Activated CD4-positive, alpha-beta T cell treated with anti-CD3 and anti-CD28 coated beads, Interleukin-2, amount 50 U/mL, for 48 hours (primary cell): ENCODE results near the gene DUSP1.
"Not testable (repeated sequence)": the region's sequence is repeated elsewhere in the genome, so short reads cannot be mapped to it uniquely, and the experiment has no call there.

ENCODE experiments used
- DNase-seq, 2 experiments: peaks; one replicate each; pipeline ENCODE4 v3.0.0-alpha.2; 2020

DUSP1 gene

DNA sequence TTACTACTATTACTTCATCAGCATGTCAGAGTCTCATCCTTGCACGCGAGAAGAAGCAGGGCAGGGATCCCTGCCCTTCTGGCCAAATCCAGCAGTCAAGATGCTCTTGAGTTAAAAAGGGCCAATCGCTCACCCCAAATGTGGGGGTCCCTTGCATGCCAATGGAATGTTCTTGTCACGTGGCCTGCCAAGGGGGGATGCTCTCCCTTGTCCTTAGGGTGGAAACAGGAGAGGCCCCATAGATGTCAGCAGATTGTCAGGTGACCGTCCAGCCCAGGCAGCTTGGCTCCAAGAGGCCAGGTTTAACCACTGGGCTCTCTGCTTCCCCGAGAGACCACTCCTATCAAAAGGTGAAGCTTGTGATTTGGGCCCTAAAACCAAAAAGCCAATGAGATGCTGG lies 25.3 kb upstream of the DUSP1 start:
- DNase-seq, result no peak

DNA sequence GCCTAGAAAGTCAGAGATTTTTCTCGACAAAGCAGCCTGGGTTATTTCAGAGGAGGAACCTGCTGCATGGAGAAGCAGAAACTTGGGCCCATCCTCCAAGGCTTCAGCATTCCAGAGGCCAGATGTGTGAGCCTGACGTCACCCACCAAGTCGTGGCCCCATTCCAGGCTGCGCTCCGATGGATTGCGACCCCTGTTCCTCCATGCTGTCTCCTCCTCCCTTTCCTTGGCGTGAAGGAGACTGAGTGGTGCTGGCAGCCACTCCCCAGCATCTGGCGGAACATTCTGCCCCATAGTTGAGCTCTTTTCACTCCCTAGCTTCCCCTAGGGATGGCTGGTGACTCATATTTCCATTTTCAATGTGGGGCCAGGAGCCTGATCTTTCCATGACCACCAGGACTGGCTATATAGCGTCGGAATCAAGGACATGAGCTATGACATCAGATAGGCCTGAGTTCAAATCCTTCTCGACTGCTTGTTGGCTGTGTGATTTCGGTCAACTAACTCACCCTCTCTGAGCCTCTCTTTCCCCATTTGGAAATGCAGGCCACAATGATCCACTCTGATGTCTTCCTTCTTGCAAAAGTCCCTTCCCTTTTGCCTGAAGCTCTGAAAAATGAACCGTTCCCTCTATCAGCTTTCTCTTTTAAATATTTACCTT lies 24.5 kb upstream of the DUSP1 start:
- DNase-seq, result no peak

GRCh38 chr5:172793577-172794488 lies 22.8 kb upstream of the DUSP1 start:
- no peak for DNase-seq

DNA sequence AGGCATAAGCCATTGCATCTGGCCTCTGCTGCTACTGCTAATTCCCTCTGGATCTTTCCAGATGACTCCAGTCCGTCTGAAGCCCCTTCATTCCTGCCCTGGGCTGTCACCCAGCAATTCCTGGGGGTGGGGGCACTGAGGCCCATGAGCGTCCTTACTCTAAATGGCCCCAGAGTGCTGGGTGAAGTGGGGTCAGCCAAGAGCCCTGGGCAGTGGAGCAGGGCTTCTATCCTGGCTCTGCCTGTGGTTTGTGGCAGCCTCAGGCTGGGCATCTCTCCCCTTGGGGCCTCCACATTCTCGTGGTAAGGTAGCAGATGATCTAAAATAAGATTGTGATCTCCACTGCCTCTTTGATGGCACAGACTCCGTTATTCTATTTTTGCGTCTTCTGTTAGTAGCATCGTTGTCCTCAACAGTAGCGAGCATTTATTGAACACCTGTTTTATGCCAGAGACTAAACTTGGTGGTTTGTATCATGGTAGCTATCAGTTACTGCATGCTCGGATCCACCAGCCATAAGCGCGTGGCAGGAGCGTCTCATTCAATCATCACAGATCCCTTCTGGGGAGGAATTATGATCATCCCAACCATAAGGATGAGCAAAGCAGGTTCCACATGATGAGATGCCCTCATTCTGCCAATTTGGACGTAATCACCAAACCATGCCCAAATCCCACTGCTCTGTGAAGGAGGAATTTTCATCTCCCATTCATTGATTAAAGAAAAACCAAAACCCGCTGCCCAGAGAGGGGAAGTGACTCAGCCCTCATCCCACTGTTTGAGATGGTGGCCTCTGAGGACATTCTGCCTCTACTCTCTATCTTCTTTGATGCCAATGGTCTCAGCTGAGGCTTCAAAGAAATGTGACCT lies 21.9 kb upstream of the DUSP1 start:
- no peak for DNase-seq

DNA sequence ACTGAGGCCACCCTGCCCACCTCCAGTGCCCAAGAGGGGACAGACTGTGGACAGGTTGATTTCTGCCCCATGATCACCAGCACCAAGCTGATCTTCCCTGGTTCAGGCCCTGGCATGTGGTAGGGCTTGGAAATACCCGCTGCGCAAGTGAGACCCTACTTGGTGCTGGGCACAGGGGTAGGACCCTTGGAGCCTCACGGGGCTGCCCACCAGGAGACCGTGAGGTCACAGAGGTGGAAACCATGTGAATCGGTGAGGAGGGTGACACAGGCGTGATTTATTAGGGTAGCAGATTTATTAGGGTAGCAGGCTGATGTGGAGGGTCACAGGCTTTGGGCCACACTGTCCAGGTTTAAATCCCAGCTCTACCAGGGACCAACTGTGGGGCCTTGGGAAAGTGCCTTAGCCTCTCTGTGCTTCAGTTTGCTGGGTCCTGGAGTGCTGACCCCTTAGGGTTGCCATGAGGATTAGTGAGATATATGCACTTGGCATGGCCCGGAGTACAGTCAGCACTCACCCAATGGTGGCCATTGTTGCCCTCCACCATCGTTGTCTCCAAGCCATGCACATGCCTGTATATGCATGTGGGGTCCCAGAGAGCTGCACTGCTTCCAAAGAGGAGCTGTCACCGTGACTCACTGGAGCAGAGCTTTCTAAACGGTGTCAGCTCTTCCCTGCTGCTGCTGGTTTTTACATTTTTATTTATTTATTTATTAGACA lies 20.9 kb upstream of the DUSP1 start:
- DNase-seq, result no peak

GRCh38 chr5:172791286-172791685 lies 20.3 kb upstream of the DUSP1 start:
- DNase-seq, result no peak

GRCh38 chr5:172790496-172790889 lies 19.5 kb upstream of the DUSP1 start:
- DNase-seq, result no peak

DNA sequence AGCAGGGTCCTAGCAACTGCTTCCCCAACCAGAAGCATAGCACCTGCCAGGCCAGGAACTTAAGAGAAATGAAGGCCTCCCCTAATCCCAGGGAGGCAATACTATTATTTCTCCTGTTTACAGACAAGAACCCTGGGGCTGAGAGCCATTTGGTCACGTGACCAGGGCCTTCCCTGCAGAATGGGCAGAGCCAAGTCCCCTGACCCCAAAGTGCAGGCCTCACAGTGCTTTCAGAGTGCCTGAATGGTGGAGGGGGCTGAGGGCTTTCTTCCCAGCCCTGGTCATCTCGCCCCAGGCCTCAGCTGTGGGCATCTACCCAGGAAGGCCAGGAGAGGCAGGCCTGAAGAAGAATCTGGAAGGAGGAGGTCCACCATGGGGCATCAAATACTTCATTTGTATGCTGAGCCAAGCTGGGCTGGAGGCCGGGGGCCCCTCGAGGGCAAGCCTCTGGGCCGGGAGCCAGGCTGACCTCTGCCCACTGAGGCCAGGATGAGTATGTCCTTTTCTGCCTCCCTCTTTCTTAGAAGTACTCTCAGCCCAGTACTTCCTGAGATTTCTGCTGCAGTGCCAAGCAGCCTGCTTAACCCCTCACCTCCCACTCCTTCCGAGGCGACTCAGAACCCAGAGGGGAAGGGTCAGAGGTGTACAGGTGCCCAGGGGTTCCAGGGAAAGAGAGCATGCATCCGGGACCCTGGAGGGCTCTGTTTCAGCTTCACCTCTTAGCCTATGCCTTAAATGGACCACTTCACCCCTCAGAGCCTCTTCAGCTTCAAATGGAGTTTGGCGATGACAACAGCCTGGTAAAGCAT lies 18.9 kb upstream of the DUSP1 start:
- no peak for DNase-seq

GRCh38 chr5:172788771-172789686 lies 18.0 kb upstream of the DUSP1 start:
- DNase-seq, result no peak

GRCh38 chr5:172787538-172787937 lies 16.5 kb upstream of the DUSP1 start:
- DNase-seq, result not testable (repeated sequence)

DNA sequence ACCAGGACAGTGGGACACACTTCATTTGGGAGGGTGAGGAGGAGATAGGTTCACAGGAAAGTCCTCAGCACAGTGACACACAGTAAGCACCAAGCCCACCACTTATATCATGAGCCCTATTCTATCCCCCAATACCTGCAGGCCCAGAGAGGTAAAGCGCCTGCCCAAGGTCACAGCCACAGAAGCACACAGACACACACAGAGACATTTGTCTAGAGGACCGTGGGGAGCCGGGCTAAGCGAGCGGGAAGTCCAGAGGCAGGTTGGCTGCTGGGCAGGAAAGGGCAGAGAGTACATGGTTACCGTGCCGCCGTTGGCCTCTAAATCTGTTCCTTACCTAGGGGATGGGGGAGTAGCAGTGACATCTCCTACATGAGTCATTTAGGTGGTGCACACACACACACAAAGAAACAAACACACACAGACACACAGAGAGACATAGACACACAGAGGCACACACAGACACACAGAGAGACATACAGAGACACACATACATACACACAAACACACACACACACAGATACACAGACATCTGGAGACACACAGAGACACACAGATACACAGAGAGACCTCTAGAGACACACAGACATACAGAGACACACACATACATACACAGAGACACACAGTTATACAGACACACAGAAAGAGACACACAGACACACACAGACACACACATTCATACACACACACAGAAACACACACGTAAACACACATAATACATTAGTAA lies 15.9 kb upstream of the DUSP1 start:
- no peak for DNase-seq

GRCh38 chr5:172785429-172786088 lies 14.6 kb upstream of the DUSP1 start:
- DNase-seq, result no peak

DNA sequence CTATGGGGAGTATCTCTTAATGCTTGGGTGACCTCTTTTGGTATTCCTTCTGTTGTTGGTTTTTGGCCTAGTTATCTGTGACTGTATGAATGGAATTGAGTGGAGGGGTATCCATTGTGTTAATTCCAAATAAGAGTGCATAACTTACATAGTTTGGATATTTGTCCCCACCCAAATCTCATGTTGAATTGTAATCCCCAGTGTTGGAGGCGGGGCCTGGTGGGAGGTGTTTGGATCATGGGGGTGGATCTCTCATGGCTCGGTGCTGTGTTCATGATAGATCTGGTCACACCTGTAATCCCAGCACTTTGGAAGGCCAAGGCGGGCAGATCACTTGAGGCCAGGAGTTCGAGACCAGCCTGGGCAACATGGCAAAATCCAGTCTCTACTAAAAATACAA lies 13.2 kb upstream of the DUSP1 start:
- DNase-seq, result not testable (repeated sequence)

GRCh38 chr5:172783319-172783718 lies 12.3 kb upstream of the DUSP1 start:
- not testable (repeated sequence) for DNase-seq

GRCh38 chr5:172782169-172783039 lies 11.4 kb upstream of the DUSP1 start:
- DNase-seq, result no peak

GRCh38 chr5:172779691-172780341 lies 8.8 kb upstream of the DUSP1 start:
- DNase-seq, result no peak
